Mammary epithelial cell (primary cell): ENCODE results near the gene KIF17.

Source experiments
- EZH2 ChIP-seq: IDR thresholded peaks from 2 replicates; pipeline ENCODE4 v1.6.1; 2012; ENCODE audit warnings: low read length, inconsistent platforms, borderline replicate concordance
- TF ChIP-seq, protein P1 (sequence below), 2 donors: IDR thresholded peaks in 1 of 2; conservative IDR thresholded peaks in 1 of 2; 2 replicates each; pipeline ENCODE4 v1.5.1; 2011 to 2012; ENCODE audit warnings: inconsistent platforms in 2 of 2, low read length in 2 of 2, mild to moderate bottlenecking in 2 of 2, control low read depth in 1 of 2, low read depth in 1 of 2; ENCODE audit not compliant: insufficient read depth in 1 of 2; ENCODE audit errors: extremely low read depth in 1 of 2

DNA sequence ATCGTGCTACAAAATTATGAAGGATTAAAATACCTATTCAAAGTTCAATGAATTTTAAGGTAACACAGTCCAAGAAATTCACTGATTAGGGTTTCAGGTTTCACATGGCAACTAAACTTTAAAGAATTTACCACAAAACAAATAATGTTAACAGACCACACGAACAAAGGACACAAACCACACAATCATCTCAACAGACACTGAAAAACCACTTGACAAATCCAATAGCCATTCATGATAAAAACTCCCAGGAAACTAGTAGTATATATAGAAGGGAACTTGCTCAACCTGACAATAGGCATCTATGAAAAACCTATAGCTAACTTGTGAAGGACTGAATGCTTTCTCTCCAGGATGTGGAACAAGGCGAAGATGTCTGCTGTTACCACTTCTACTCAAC lies 35.8 kb upstream of the KIF17 start:
- TF ChIP-seq EZH2: no peak
- TF ChIP-seq, protein P1, sequence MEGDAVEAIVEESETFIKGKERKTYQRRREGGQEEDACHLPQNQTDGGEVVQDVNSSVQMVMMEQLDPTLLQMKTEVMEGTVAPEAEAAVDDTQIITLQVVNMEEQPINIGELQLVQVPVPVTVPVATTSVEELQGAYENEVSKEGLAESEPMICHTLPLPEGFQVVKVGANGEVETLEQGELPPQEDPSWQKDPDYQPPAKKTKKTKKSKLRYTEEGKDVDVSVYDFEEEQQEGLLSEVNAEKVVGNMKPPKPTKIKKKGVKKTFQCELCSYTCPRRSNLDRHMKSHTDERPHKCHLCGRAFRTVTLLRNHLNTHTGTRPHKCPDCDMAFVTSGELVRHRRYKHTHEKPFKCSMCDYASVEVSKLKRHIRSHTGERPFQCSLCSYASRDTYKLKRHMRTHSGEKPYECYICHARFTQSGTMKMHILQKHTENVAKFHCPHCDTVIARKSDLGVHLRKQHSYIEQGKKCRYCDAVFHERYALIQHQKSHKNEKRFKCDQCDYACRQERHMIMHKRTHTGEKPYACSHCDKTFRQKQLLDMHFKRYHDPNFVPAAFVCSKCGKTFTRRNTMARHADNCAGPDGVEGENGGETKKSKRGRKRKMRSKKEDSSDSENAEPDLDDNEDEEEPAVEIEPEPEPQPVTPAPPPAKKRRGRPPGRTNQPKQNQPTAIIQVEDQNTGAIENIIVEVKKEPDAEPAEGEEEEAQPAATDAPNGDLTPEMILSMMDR (conservative IDR thresholded peaks at IDR 0.05 in 1 of 2, IDR thresholded peaks at IDR 0.05 in 1 of 2; ENCODE audit: extremely low read depth in 1 of 2, insufficient read depth in 1 of 2, low read depth in 1 of 2, low read length in 2 of 2): no peak
